Epithelial cell of proximal tubule (primary cell): ENCODE data around the gene GULP1. TPM values are rescaled to one million over a fixed set of nuclear protein-coding genes. Genes with fewer than 3 reads are reported as not detected.

Experiments used
- DNase-seq: peaks from one replicate; pipeline ENCODE4 v3.0.0-alpha.2; 2011; ENCODE audit warnings: low read depth
- H3K4me3 ChIP-seq: 2 replicates; pipeline ENCODE4 v1.5.1; 2011; ENCODE audit warnings: low read depth, mild to moderate bottlenecking, low read length
- CTCF ChIP-seq: conservative IDR thresholded peaks from 2 replicates; pipeline ENCODE4 v1.5.1; 2012; ENCODE audit warnings: low read depth, mild to moderate bottlenecking, low read length
- total RNA-seq: library from RNA; depleted of rRNA; stranded (reverse); fragments of >200 nt; gene quantifications from 2 replicates; pipeline ENCODE4 v1.2.3, GENCODE V29; 2015

The GULP1 gene
- total RNA-seq, 1 donor from 2014 or later = 66.1 TPM

DNA sequence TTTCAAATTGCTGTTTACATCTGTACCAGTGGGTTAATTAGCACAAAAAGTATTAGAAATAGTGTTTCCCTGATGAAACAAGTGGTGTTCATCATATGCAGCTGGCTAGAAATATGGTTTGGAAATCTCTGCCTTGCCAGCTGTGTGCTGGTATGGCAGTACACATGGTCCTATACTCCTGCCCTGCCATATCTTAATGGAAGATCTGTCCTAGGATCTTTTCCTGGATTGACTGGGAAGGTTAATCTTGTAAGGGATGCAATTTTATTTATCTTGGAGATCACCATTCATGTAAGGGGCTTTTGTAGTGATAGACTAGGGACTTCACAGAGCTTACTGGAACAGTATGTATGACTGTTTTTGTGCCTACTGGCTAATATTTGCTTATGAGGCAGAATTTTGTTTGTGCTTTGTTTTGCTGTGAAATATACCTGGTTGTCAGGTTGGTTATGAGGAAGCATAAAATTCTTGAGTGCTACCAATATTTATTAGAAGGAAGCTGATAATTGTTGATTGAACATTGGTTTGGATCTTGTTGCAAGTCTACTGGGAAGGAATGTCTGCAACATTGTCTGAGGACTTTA is 73.5 kb downstream of the GULP1 start:
- no peak for DNase-seq
- H3K4me3 ChIP-seq = no peak overlapping the region
- TF ChIP-seq CTCF = no peak

DNA sequence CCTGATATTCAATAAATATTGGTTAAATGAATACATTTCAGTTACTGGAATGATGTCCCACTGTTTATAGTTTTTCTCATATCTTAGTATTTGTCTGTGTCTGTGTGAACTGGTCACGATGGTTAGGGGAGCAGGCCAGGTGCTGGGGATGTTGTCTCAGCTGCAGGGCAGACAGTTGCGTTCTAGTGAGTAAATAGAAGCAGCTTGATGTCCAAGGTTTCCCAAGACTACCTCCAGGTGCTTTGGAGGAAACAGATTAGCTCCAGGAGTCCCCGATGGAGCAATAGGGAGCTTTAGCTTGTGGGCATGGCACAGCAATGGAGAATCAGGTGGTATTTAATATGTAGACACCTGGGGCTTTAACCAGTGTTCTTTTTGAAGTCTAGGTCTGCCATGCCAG is 75.5 kb downstream of the GULP1 start:
- no peak for DNase-seq
- no peak for TF ChIP-seq CTCF
- H3K4me3 ChIP-seq = no peak overlapping the region

DNA sequence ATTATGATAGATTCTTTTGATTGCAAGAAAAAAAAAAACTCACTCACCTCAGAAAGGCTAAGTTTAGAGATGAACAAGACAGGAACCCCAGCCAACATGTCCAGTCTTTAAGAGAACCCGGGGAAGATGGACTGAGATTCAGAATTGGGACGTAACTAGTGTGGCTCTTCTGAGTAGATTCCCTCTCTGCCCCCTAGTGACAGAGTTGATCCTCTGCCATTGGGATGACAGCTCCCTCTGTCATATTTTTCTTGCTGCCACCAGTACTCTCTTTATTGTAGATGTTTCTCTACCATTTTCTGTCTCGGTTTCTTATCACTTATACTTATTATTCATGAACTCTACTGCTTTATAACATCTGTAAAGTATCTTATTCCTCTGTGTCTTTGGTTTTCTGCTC is 77.7 kb downstream of the GULP1 start:
- TF ChIP-seq CTCF = peak; percentile 74

DNA sequence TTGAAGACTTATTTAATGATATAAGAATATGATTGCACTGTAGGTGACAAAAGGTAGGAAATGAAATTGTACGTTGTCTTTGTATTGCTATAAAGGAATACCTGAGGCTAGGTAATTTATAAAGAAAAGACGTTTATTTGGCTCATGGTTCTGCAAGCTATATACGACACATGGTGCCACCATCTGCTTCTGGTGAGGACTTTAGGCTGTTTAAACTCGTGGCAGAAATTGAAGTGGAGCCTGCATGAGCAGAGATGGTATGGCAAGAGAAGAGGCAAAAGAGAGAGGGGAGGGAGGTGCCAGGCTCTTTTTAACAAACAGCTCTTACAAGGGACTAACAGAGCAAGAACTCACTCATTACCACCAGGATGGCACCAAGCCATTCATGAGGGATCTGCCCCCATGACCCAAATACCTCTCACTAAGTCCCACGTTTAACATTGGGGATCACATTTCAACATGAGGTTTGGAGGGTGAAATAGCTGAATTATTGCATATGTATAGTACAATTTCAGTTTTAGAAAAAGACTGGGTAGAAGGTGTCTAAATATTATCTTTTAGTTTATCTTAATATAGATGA is 86.8 kb downstream of the GULP1 start:
- no peak for DNase-seq
- TF ChIP-seq CTCF = no peak
- no peak overlapping the region for H3K4me3 ChIP-seq

More for the DNA sequence above, 77.7 kb downstream of the GULP1 start:
- H3K4me3 ChIP-seq = no peak overlapping the region
- DNase-seq = no peak

GRCh38 chr2:188379748-188380147 is 88.1 kb downstream of the GULP1 start:
- H3K4me3 ChIP-seq = no peak overlapping the region
- TF ChIP-seq CTCF = no peak
- no peak for DNase-seq

GRCh38 chr2:188380280-188380679 is 88.6 kb downstream of the GULP1 start:
- TF ChIP-seq CTCF = no peak
- no peak for DNase-seq
- no peak overlapping the region for H3K4me3 ChIP-seq

DNA sequence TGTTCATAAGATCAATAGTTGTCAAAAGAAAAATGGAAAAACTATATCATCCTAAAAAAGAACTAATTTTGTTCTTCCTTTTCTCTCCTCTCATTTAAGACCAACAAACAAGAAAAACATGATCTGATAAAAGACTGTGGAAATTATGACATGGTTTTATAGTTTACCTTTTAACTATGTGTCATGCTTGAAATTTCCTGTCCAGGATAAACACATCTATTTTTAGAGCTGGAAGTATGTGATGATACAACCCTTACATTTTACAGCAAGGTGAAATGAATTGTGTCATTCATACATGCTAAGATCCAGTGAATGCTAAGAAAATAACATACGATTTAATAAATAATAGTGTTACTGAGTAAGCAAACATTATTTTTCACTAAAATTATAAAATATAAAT is 89.9 kb downstream of the GULP1 start:
- no peak for TF ChIP-seq CTCF
- H3K4me3 ChIP-seq = no peak overlapping the region
- DNase-seq = peak; percentile 91
